ENCODE data around the gene PROP1.
"Not testable (repeated sequence)": the region's sequence is repeated elsewhere in the genome, so short reads cannot be mapped to it uniquely, and the experiment has no call there.

The PROP1 gene

DNA sequence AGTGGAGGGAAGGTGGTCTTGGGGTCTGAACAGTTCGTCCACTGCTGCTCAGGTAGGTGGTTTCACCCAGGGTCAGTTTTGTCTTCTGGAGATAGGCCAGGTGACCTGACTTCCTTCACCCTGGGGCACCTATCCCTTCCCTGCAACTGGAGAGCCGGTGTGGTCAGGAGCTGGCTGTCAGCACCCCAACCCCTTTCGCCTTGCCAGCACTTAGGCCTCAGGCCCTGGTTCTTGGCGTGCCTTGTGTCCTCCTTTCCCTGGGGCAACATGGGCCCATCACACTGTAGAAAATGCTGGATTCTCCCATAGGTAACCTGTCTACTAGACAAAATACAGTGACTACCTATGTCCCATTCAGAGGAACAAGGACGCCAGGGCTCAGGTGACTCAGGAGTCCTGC, 13.1 kb downstream of the PROP1 start:
- DNase-seq (ENCODE audit: low read depth, low spot score), result no peak

DNA sequence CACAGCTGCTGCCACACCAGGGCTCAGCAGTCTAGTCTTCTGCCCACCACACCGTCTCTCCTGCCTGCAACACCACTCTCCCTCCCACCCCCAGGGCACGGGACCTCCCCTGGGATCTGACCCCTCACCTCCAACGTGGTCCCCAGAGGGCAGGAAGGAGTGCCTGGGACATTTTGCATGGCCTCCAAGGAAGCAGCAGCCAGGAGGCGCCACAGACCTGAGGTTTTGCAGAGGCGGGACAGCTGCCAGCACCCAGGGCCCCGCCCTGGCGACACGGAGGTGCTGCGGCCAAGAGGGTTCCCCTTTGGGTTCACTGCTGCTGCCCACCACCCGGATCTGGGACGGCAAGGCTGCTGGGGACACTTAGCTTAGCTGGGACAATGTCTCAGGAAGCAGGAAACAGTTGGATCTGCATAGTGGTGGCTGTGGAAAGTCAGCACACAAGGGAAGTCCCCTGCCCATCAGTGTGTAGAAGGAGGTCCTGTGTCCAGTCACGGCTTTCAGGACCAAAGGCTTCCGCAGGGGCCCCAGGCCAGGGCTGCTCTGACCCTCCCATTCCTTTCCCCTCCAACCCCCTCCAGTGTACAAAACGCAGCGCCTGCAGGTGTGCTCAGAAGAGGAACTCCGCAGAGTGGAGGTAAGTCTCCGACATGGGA, 13.8 kb downstream of the PROP1 start:
- DNase-seq (ENCODE audit: low read depth, low spot score), result no peak

DNA sequence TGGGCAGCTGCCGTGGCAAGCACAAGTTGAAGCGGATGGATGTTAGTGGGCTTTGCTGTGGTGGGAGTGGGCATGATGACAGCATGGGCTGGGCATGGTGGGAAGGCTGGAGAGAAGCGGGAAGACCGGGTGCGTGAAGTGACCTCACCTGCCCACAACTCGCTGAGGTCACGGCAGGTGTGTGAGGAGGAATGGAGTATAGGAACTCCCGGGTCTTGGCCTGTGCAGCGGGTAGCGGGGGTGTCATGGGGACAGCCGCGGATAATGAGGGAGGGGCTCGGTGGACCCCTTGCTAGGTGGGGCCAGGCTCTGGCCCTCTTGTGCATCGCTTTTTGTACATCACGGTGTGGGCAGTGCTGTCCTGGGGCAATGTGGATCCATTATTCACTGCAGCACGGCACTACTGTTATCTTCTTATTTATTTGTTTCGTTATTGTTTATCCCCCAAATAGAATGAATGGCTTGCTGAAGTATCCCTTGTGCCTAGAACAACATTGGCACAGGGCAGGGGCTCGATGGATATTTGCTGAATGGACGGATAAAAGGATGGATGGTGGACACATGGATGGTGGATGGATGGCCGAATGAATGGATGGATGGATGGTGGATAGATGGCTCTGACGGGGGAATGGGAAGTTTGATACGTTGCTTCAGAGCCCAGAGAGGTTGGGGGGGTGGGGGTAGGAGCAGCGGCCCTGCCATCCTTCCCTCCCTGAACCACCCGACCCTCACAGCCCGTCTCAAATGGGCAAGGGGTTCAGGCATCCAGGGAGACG, 14.6 kb downstream of the PROP1 start:
- DNase-seq (ENCODE audit: low read depth, low spot score), result no peak

DNA sequence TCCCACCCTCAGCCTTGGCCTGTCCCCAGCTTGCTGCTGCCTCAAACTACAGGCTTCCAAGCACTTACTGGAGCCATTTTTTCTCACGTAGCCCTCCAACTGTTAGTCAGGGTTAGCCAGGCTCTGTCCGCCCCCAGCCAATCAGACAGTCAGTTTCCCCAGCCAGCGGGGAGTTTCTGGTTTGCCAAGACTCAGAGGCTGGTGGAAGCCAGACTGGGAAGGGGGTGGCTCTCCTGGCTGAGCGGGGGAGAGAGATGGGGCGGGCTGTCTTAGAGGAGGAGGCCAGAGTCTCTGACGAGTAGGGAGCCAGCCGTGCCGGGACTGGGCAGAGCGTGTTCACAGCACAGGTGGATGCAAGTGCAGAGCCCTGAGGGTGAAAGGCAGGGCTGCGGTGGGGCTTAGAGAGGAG, 15.3 kb downstream of the PROP1 start:
- DNase-seq (ENCODE audit: low read depth, low spot score), result peak; percentile 51

DNA sequence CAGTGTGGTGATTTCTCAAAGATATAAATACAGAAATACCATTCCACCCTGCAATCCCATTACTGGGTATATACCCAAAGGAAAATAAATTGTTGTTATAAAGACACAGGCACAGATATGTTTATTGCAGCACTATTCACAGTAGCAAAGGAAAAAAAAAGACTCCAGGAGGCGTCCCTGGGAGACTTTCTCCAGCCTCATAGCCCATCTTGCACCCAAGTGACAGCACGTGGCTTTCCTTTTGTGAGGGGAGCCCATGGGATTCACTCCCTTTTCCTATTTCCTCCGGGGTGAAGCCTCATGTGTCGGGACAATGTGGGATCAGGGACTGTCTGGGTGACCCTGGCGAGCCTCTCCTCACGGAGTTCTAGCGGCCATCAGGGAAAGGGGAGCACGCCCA, 18.4 kb downstream of the PROP1 start:
- not testable (repeated sequence) for DNase-seq (ENCODE audit: low read depth, low spot score)

DNA sequence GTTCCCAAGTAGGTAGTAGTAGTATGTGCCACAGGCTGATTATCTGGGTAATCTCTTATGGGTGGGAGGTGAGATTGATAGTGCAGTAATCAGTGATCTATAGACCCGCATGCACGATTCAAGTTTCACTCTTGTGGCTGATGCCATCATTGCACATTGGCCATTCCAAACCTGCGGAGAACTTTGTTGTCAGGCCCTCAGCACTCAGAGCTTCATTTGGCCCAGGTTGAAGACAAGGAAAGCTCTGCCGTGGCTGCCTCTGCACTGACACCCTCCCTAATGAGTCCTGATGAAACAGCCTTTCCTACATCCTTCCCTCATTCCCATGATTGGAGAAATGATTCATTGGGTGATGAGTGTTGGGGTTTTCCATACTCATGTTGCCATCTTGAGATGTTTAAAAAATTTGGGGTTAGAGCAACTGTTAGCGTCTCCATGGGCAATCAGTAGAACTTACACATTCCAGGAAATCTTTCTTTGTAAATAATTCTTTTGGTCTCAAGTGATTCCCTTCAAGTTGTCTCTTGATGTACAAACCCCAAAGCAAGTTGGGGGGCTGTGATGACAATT, 22.9 kb downstream of the PROP1 start:
- no peak for DNase-seq (ENCODE audit: low read depth, low spot score)

DNA sequence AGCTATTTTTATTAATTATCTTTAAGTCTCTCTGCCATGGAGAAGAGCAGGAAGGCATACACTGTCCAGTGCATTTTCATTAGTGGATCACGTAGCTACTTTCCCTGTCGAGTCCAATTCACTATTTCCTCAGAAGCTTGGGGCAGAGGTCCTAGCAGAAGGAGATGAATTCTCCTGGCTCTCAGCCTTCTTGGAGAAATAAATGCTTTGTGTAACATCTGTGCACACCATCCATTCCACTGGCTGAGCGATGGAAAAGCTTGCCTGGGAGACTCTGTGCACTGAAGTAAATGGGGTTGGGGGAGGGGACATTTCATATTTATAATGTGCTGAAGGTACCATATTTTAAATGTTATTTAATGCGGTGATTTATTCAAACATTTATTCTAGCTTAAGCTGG, 23.4 kb downstream of the PROP1 start:
- DNase-seq (ENCODE audit: low read depth, low spot score), result no peak

DNA sequence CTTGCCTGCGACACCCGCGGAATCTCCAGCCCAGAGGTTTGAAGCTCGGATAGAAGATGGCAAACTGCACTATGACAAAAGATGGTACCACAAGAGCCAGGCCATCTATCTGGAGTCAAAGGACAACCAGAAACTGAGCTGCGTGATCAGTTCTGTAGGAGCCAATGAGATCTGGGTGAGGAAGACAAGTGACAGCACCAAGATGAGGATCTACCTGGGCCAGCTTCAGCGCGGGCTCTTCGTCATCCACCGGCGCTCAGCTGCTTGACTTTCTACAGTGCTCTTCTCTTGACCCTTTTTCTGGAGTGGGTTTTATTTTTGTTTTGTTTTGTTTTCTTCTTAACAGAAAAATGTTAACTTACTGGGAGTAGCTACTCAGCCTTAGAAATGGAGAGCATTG, 24.0 kb downstream of the PROP1 start:
- not testable (repeated sequence) for DNase-seq (ENCODE audit: low read depth, low spot score)

DNA sequence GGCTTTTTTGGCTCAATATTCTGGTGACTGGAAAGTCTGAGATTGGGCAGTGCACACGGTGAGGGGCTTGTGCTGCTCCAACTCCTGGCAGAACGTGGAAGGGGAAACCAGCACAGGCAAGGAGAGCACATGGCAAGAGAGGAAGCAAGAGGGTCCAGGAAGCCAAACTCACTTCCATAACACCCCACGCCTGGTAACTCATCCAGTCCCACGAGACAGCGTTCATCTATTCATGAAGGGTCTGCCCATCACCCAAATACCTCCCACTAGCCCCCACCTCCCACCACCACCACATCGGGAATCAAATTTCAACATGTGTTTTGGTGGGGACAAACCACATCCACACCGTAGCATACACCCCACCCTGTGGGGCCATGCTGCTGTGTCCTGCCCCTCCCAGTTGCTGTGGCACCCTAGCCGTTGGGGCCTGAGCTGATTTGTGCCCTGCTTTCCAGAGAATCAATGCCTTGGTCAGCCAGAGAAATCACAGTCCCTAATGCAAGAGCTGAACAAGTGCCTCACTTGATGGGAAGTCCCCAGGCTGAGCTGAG, 27.3 kb downstream of the PROP1 start:
- DNase-seq (ENCODE audit: low read depth, low spot score), result no peak

DNA sequence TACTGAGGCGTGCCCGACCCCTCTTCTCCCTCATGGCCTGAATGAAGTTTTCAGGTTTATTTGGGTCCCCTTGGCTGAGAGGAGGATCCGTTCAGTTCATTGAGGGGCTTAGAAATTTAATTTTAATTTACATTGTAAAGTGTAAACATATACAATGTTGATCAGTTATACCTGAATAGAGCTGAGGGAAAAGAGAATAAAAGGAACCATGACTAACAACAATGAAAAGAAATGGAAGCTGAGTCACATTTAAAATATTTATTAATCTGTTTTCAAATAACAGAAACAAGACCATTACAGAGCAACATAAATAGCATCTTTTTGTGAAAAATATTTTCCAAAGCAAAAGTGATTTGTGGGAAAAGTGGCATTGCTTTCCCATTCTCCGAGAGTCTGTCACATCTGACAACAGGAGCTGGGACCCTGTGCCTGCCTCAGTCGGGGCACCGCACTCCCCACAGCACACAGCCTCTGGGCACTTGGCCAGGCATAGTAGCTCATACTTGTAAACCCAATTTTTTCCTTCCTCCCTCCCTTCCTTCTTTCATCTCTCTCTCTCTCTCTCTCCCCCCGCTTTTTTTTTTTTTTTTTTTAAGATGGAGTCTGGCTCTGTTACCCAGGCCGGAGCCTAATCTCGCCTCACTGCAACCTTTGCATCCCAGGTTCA, 28.7 kb downstream of the PROP1 start:
- peak; percentile 29 for DNase-seq (ENCODE audit: low read depth, low spot score)

DNA sequence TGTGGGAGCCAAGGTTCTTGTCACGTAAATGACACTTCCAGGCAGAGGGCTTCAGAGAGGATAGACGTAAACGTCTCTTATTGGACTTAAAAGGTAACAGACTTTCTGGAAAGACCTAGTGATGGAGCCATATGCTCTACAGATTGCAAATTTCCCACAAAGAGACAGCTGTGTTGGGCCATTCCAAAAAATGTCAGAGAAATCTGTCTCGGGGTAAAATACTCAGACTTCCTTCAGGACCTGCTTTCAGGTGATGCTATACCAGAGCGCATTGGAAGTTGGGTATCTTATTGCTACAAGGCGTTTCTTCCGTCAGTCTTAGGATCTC, 29.2 kb downstream of the PROP1 start:
- DNase-seq (ENCODE audit: low read depth, low spot score), result no peak

DNA sequence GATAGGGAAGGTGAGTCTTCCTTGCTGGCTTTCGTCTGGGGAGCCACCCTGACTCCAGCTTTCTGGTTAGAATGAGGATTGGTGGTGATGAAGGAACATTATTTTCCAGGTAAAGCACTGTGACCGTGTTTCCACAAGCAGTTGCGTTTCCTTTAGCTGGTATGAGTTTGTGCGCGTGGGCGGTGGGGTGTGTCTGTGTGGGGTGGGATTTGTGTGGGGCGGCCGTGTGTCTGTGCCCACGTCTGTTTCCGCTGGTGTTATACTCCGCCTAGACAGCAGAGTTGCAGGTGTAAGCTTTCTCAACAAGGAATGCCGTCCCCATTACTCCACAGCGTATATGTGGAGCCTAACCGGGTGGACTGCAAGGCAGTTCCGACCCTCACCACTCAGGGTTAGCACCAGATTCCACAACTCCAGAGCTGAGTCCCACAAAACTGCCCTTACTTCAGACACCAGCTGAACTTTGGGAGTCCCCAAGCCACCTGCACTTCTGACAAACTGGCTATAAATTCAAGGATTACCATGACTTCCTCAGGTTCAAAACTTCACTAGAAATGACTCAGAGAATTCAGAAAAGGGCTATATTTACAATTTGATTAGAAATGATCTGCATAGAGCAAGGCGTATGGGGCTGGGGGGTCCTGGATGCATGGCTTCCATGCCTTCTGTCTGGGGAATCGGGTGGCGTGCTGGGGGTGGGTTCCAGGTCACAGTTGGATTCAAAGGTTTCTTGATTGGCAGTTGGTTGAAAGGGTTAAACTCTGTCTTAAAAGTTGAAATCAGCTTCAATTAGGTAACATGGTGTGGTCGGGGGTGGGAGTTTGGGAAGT, 29.8 kb downstream of the PROP1 start:
- no peak for DNase-seq (ENCODE audit: low read depth, low spot score)

DNA sequence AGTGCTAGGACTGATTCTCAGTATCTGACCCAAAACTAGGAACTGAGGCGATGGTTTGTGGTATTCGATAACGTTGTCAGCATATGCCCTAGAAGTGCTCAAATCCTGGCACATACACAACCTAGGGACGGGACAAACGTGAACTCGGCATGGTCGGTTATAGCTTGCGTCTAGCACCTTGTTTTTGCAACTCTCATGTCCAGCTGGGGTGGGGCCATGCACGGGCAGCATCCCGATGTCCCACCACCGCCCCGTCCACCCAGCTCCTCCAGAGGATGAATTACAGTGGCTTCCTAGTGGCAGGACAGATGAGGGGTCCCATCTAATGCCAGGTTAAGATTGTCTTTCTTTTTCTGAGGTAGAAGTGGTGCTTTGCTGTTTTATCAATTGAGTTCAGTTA, 31.6 kb downstream of the PROP1 start:
- no peak for DNase-seq (ENCODE audit: low read depth, low spot score)

DNA sequence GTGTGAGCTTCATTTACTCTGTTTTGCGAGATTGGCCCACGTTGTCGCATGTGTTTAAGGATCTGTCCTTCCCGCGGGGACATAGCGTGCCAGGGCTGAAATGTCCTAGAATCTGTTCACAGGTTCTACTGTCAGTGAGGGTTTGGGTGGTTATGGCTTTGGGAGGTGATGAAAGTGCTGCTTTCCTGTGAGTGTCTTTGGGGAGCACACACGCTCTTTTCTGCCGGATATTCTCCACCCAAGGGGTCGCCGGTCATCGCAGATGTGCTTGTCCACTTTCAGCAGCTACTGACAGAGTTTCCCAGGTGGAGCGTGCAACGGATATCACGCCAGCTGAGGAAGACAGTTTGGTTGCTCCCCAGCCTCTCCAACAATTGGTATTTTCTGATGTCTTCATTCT, 32.1 kb downstream of the PROP1 start:
- DNase-seq (ENCODE audit: low read depth, low spot score), result no peak

DNA sequence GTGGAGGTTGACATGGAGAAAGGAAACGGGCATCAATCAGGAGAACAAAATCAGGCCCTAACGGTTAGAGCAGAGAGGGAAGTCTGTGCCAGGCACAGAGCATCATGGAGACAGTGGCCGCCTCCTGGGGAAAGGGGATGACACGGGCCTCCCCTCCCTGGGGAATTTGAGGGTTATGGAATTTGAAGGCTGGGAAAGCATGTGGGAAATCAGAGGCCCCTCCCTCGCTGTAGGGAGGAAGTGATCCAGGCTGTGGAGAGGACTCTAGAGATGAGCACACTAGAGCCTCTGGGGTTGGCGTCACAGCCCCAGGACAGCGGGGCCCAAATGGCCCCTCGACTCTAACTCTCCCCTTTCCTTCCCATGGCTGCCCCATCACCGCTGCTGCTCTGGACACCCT, 36.7 kb downstream of the PROP1 start:
- DNase-seq (ENCODE audit: low read depth, low spot score), result no peak

DNA sequence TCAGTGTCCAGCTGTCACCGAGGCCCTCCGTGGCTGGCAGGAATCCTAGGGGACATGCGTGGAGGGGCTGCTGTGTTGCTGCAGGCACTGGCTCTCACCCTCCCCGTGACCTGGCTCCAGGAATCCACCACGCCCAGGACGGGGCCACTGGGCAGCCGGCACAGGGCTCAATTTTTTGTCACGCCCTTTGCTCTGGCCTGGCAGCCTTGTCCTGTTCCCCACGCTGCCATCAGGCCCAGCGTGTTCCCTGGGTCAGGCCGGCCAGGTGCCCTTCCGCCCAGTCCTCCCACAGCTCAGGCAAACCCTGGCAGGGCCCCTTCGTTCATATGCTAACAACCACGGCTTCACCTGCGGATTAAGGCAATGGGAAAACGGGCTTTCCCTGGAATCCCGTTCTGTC, 37.3 kb downstream of the PROP1 start:
- DNase-seq (ENCODE audit: low read depth, low spot score), result no peak

DNA sequence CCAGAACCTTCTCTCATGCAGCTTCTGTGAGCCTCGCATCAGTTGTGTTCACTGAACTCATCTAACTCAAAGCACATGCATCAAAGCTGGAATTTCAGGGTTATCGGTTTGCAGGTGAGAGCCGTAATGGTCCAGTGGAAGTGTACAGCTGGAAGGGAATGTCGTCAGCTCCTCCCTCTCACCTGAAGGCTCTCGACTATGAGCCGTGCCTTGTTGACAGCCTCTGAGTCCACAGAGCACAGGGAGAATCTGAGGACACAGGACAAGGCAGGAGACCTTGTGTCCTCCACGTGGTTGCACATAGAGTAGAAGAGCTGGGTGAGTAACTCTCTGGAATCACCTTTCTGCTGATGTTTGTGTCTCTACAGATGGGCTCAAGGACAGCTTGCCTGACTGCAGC, 38.8 kb downstream of the PROP1 start:
- no peak for DNase-seq (ENCODE audit: low read depth, low spot score)

DNA sequence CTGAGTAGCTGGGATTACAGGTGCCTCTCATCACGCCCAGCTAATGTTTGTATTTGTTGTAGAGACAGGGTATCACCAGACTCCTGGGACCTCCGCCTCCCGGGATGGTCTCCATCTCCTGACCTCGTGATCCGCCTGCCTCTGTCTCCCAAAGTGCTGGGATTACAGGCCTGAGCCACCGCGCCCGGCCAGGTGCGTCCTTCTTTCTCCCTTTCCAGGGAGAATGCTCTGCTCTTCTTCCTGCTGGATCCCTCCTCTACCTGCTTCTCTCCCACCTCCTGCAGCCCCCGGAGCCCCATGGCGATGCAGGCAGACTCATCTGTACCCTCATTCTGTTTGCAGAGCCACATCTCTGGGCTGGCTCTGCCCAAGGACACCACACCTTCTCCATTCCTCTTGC, 42.9 kb downstream of the PROP1 start:
- DNase-seq (ENCODE audit: low read depth, low spot score), result not testable (repeated sequence)

DNA sequence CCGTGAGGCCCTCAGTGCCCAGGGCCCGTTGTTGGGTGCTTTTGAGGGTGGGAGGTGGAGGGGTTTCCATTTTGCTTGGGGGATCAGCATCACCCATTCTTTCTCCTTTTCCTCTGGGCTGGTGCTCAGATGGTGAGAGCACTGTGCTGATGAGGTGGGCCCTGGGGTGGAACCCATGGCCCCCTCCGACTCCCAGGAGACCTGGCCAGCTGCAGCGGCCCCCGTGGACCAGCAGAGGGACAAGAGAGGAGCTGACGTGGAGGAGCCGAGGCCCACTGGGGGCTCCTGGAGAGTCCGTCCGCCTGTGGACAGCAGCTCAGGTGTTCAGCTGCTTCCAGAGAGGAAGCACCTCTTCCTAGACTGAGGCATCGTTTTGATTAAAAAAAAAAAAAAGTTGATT, 46.4 kb downstream of the PROP1 start:
- DNase-seq (ENCODE audit: low read depth, low spot score), result not testable (repeated sequence)

DNA sequence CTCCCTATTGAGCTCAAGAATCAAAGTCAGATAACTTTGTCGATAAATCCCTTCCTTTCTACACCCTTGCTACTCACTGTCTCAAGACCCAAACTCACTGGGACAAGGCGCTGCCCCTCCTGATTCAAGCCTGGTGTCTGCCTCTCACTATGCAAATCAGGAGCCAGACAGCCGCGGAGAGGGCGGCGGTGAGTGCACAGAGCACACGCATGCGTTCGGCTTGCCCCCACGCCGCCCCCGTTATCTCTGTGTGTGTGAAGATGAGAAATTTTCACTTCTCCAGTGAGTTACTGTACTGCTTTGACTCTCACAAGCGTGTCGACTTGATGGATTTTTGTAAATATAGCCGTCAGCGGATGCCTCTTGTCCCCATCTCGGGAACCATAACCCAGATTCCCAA, 47.0 kb downstream of the PROP1 start:
- DNase-seq (ENCODE audit: low read depth, low spot score), result not testable (repeated sequence)

DNA sequence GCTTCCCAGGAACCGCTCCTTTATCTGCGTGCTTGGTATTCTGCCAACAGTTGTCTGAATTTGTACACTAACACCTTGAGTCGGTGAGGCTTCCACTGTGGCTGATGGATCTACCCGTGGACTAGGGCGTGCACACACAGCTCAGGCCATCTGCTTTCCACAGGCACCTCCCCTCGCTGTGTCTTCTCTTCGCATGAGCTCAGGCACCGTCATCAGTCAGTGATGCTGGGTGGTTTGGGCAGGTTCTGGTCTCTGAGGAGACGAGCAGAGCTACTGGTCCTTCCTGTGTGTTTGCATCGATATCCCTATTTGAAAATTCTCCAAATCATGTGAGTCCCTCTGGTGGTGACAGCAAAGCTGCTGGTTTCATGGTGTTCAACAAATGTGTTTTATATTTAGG, 48.1 kb downstream of the PROP1 start:
- peak; percentile 23 for DNase-seq (ENCODE audit: low read depth, low spot score)

Data from astrocyte of the hippocampus (primary cell).